HL-60 (cell line): Measurements from ENCODE around the gene LUM.

Experiments used
- DNase-seq, 2 experiments: peaks; one replicate each; pipeline ENCODE4 v3.0.0-alpha.2; 2010 to 2020; ENCODE audit warnings: low read depth in 1 of 2, low spot score in 1 of 2
- H3K27ac ChIP-seq: fragments of 250-450 bp; sonication (Bioruptor Pico); replicated peaks from 2 replicates; pipeline ENCODE4 v1.5.1; 2020; ENCODE audit warnings: mild to moderate bottlenecking, moderate library complexity
- H3K27me3 ChIP-seq: fragments of 250-450 bp; sonication (Bioruptor Pico); 2 replicates; pipeline ENCODE4 v1.5.1; 2021; ENCODE audit warnings: mild to moderate bottlenecking, moderate library complexity; ENCODE audit not compliant: insufficient read depth, poor library complexity, severe bottlenecking
- H3K4me3 ChIP-seq: replicated peaks from 2 replicates; pipeline ENCODE4 v1.5.1; 2011; ENCODE audit warnings: mild to moderate bottlenecking, control low read depth, low read length; ENCODE audit not compliant: insufficient read depth
- GABPA ChIP-seq: IDR thresholded peaks from 2 replicates; pipeline ENCODE4 v1.6.1; 2012; ENCODE audit warnings: low read depth
- POLR2AphosphoS5 ChIP-seq: IDR thresholded peaks from 2 replicates; pipeline ENCODE4 v1.6.1; 2012; ENCODE audit warnings: low read depth
- SPI1 ChIP-seq: IDR thresholded peaks from 2 replicates; pipeline ENCODE4 v1.6.1; 2012; ENCODE audit warnings: low read depth, mild to moderate bottlenecking, borderline replicate concordance
- TF ChIP-seq, protein P1 (sequence below): IDR thresholded peaks from one replicate; pipeline ENCODE4 v1.5.1; 2011; ENCODE audit warnings: low read length, control low read depth, inconsistent platforms; ENCODE audit not compliant: insufficient read depth
- TF ChIP-seq, protein P2 (sequence below): IDR thresholded peaks from 2 replicates; pipeline ENCODE4 v1.6.1; 2012; ENCODE audit warnings: low read depth; ENCODE audit not compliant: insufficient replicate concordance

LUM gene

DNA sequence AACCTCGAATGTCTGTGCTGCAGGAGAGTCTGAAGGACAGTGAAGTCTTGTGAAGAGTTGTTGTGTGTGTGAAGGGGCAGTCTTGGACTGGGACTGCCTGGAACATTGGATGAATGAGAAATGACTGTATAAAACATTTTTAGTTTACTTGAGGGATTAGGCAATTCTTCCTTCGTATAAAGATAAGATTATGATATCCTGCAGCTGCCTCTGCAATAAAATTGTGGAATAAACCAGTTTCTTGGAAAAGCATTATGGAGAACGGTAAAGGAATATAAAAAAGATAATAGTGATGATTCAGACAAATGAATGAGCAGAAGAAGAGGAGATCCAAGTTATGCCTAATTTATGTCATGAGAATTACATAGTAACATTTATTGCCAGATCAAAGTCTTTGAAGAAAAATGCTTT is 30.9 kb upstream of the LUM start:
- DNase-seq = no peak
- no peak overlapping the region for H3K4me3 ChIP-seq
- H3K27ac ChIP-seq = no peak overlapping the region
- no peaks in the 10 kb centered on the region for H3K27me3 ChIP-seq
- TF ChIP-seq GABPA = no peak
- no peak for TF ChIP-seq POLR2AphosphoS5
- TF ChIP-seq, protein P1, sequence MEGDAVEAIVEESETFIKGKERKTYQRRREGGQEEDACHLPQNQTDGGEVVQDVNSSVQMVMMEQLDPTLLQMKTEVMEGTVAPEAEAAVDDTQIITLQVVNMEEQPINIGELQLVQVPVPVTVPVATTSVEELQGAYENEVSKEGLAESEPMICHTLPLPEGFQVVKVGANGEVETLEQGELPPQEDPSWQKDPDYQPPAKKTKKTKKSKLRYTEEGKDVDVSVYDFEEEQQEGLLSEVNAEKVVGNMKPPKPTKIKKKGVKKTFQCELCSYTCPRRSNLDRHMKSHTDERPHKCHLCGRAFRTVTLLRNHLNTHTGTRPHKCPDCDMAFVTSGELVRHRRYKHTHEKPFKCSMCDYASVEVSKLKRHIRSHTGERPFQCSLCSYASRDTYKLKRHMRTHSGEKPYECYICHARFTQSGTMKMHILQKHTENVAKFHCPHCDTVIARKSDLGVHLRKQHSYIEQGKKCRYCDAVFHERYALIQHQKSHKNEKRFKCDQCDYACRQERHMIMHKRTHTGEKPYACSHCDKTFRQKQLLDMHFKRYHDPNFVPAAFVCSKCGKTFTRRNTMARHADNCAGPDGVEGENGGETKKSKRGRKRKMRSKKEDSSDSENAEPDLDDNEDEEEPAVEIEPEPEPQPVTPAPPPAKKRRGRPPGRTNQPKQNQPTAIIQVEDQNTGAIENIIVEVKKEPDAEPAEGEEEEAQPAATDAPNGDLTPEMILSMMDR = no peak
- TF ChIP-seq, protein P2, sequence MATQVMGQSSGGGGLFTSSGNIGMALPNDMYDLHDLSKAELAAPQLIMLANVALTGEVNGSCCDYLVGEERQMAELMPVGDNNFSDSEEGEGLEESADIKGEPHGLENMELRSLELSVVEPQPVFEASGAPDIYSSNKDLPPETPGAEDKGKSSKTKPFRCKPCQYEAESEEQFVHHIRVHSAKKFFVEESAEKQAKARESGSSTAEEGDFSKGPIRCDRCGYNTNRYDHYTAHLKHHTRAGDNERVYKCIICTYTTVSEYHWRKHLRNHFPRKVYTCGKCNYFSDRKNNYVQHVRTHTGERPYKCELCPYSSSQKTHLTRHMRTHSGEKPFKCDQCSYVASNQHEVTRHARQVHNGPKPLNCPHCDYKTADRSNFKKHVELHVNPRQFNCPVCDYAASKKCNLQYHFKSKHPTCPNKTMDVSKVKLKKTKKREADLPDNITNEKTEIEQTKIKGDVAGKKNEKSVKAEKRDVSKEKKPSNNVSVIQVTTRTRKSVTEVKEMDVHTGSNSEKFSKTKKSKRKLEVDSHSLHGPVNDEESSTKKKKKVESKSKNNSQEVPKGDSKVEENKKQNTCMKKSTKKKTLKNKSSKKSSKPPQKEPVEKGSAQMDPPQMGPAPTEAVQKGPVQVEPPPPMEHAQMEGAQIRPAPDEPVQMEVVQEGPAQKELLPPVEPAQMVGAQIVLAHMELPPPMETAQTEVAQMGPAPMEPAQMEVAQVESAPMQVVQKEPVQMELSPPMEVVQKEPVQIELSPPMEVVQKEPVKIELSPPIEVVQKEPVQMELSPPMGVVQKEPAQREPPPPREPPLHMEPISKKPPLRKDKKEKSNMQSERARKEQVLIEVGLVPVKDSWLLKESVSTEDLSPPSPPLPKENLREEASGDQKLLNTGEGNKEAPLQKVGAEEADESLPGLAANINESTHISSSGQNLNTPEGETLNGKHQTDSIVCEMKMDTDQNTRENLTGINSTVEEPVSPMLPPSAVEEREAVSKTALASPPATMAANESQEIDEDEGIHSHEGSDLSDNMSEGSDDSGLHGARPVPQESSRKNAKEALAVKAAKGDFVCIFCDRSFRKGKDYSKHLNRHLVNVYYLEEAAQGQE = no peak
- TF ChIP-seq SPI1 = no peak

DNA sequence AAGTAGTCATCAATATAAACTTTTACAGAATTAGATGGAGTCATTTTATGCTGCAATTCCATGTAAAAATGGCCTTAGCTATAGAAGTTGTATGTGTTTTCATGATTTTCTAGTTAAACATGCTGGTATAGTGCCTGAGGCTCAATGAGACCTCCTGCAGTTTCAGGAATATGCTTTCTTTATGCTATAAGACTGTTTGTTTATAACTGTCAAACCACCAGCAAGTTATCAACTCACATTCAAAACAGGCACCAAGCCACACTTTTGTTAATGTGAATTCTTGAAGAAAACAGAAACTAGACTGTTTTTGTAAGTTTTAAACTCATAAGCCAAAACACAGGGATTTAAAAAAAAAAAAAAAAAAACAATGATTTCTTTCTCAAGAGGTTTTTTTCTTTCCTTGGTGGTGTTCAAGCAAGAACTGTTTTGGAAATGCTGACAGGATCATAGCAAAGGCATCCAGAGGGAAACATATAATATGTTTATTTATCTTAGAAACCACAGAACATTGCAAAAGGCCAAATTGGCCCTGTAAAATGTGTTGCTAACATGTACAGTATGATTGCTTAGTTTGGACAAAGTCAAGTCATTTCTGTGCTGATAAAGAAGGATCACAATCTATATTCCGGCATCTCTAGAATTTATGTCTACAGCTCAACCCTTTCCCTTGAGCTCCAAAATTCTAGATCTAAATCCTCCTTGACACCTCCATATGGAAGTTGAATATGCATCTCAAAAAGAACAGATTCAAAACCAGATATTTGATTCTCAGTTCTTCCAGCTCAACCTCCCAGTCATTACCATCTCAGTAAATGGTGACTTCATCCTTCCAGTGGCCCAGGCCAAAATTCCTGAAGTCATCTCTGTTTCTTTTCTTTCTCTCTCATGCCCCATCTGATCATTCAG is 29.0 kb upstream of the LUM start:
- TF ChIP-seq, protein P2 = no peak
- TF ChIP-seq POLR2AphosphoS5 = no peak
- TF ChIP-seq, protein P1 = no peak
- TF ChIP-seq GABPA = no peak
- no peak for TF ChIP-seq SPI1
- no peak for DNase-seq
- no peaks in the 10 kb centered on the region for H3K27me3 ChIP-seq

DNA sequence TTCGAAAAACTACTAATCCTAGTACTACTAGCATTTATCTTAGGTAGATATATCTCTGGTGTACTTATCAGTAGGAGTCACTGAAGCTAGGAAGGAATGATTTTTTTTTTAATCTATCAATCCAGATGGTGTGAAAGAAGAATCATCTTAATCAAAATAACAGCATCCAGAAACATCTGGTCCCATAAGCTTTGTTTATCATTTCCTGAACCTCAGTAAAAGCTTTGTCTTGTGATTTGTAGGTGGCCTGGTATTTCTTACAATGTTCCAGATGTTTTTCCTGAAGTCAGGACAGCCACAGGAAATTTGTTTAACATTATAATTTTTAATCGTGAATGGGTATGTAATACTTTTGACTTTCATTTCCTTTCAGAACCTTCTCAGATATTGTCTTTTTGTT is 28.0 kb upstream of the LUM start:
- DNase-seq = no peak
- TF ChIP-seq, protein P1 = no peak
- TF ChIP-seq POLR2AphosphoS5 = no peak
- no peak for TF ChIP-seq SPI1
- TF ChIP-seq, protein P2 = no peak
- no peak for TF ChIP-seq GABPA

More for the DNA sequence above, 29.0 kb upstream of the LUM start:
- no peak overlapping the region for H3K27ac ChIP-seq
- no peak overlapping the region for H3K4me3 ChIP-seq

More for the DNA sequence above, 28.0 kb upstream of the LUM start:
- Histone ChIP-seq H3K4me3 (no peak overlapping the region), H3K27ac (no peak overlapping the region), H3K27me3 (no peaks in the 10 kb centered on the region)
